Endothelial cell (in vitro differentiated cells): ENCODE measurements around the gene NUCB2. TPM values are rescaled to one million over a fixed set of nuclear protein-coding genes. Genes with fewer than 3 reads are reported as not detected.

Experiments used
- DNase-seq: peaks from one replicate; pipeline ENCODE4 v3.0.0; 2021; ENCODE audit warnings: low spot score
- H3K27ac Mint-ChIP-seq: one replicate; pipeline ENCODE4 v1.8.0; 2021; ENCODE audit warnings: mixed read lengths, inconsistent platforms; ENCODE audit not compliant: unreplicated experiment
- H3K27me3 Mint-ChIP-seq: one replicate; pipeline ENCODE4 v1.8.0; 2021; ENCODE audit warnings: mild to moderate bottlenecking, moderate library complexity, mixed read lengths, inconsistent platforms; ENCODE audit not compliant: unreplicated experiment
- H3K36me3 Mint-ChIP-seq: one replicate; pipeline ENCODE4 v1.8.0; 2021; ENCODE audit warnings: mild to moderate bottlenecking, low read depth, mixed read lengths, inconsistent platforms; ENCODE audit not compliant: unreplicated experiment
- H3K4me1 Mint-ChIP-seq: one replicate; pipeline ENCODE4 v1.8.0; 2021; ENCODE audit warnings: mild to moderate bottlenecking, mixed read lengths, inconsistent platforms; ENCODE audit not compliant: unreplicated experiment
- H3K4me3 Mint-ChIP-seq: one replicate; pipeline ENCODE4 v1.8.0; 2021; ENCODE audit warnings: mild to moderate bottlenecking, mixed read lengths, inconsistent platforms; ENCODE audit not compliant: unreplicated experiment
- H3K9me3 Mint-ChIP-seq: one replicate; pipeline ENCODE4 v1.8.0; 2021; ENCODE audit warnings: mixed read lengths, inconsistent platforms; ENCODE audit not compliant: unreplicated experiment
- total RNA-seq: library from RNA; stranded (reverse); fragmentation: NEBNext Ultra II Directional; extraction: Animal tissue kit (Norgen Biotek cat#: 25700); gene quantifications from one replicate; pipeline ENCODE4 v1.2.1, GENCODE V29; 2021; ENCODE audit not compliant: unreplicated experiment
- TF ChIP-seq, protein P1 (sequence below): fragments of 200-600 bp; sonication (generic); IDR thresholded peaks from one replicate; pipeline ENCODE4 v1.5.0; 2021; ENCODE audit warnings: antibody characterized with exemption; ENCODE audit not compliant: unreplicated experiment

Gene NUCB2
- total RNA-seq, 1 donor from 2014 or later, result 76.8 TPM

DNA sequence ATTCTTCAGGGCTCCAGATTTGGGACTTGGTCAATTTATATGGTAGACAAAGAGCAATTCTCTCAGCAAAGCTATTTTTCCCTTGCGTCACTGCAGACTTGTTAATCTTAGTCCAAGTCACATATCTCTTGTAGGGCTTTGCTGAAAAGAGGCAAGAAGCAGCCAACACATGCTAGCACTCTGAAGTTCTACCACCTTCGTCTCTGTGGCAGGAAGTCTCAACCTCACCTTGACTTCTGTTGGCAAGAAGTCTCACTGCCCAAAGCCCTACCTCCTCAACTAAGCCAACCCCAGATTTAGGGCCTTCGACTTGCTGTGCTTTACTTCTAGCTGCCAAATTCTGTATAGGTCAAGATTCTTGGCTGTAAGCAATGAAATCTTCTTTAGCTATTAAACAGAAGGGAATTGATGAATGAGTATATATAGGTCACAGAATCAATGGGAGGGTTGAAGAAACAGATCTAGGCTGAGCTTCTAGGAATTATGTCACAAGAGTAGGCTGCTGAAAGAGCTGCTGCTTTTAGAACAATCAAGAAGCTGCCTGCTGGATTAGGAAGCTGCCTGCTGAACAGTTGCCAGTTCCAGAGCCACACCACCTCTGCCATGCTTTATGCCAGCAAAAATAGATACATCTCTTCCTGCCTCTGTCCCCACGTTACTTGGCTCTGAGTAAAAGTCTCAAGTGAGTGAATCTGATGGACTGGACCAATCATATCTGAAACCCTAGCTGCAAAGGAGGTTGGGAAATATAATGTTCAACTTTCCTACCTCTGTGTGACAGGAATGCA lies 57.5 kb downstream of the NUCB2 start:
- TF ChIP-seq, protein P1, sequence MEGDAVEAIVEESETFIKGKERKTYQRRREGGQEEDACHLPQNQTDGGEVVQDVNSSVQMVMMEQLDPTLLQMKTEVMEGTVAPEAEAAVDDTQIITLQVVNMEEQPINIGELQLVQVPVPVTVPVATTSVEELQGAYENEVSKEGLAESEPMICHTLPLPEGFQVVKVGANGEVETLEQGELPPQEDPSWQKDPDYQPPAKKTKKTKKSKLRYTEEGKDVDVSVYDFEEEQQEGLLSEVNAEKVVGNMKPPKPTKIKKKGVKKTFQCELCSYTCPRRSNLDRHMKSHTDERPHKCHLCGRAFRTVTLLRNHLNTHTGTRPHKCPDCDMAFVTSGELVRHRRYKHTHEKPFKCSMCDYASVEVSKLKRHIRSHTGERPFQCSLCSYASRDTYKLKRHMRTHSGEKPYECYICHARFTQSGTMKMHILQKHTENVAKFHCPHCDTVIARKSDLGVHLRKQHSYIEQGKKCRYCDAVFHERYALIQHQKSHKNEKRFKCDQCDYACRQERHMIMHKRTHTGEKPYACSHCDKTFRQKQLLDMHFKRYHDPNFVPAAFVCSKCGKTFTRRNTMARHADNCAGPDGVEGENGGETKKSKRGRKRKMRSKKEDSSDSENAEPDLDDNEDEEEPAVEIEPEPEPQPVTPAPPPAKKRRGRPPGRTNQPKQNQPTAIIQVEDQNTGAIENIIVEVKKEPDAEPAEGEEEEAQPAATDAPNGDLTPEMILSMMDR, result no peak
- H3K4me1 Mint-ChIP-seq, result no peaks in the 10 kb centered on the region
- no peak for DNase-seq
- H3K9me3 Mint-ChIP-seq, result no peaks in the 10 kb centered on the region
- no peak overlapping the region for H3K27ac Mint-ChIP-seq
- H3K4me3 Mint-ChIP-seq, result no peak overlapping the region
- peaks cover 1% of the 10 kb centered on the region for H3K27me3 Mint-ChIP-seq
- H3K36me3 Mint-ChIP-seq, result peaks cover 9% of the 10 kb centered on the region

DNA sequence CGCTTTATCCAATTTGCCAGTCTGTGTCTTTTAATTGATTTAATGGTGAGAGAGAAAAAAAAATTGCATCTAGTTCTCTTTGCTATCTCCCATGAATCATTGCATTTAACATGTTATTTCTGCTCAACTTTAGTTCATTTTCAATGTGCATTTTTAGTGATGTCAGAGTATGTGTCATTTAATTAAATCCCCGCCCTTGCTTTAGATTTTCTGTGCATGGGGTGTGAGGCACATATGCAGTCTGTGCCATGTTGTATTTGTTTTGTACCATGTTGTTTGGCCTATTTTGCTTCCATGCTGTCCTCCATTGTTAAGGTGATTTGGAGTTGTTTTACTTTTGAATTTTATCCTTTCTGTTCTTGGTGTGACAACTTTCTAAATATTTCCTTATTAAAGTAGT lies 66.7 kb downstream of the NUCB2 start:
- H3K27me3 Mint-ChIP-seq, result no peaks in the 10 kb centered on the region
- H3K36me3 Mint-ChIP-seq, result no peaks in the 10 kb centered on the region
- H3K9me3 Mint-ChIP-seq, result no peaks in the 10 kb centered on the region
- H3K27ac Mint-ChIP-seq, result no peak overlapping the region
- no peak for DNase-seq
- H3K4me3 Mint-ChIP-seq, result no peak overlapping the region
- H3K4me1 Mint-ChIP-seq, result no peaks in the 10 kb centered on the region
- TF ChIP-seq, protein P1, result no peak

DNA sequence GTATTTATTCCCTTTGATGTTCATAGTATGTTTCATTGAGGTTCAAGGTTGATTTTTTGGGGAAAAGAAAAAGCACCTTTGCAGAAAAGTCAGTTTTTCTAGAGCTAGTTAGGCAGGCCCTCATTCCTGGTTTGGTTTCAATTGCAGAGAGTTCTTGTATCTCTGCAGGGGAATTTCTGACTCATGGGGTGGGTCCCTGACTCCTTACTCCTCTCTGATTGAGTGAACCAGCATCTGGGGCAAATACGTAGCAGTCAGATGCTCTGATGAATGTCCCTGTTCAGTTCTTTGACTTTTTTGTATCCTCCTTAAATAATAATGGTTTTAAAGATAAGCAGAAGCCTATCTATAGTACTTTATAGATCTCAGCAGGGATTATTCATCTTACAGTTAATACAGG lies 67.4 kb downstream of the NUCB2 start:
- DNase-seq, result no peak
- H3K36me3 Mint-ChIP-seq, result no peaks in the 10 kb centered on the region
- H3K4me3 Mint-ChIP-seq, result no peak overlapping the region

DNA sequence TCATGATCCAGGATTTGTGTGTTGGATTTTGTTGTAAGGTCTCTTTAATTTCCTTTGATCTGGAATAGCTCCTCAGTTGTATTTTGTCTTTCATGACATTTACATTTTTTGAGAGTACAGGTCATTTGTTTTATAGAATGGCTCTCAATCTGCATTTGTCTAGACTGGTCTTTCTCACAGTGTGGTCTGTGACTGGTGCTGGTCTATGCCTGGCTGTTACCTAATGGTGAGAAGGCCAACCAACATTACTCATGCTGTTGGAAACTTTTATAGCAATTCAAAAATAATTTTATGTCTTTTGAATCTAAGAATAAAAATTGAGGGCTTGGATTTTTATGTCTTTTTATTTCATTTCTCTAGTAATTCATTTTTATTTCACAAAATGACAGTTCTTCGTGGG lies 71.1 kb downstream of the NUCB2 start:
- H3K27me3 Mint-ChIP-seq, result peaks cover 8% of the 10 kb centered on the region
- H3K4me1 Mint-ChIP-seq, result peaks cover 9% of the 10 kb centered on the region
- peaks cover 4% of the 10 kb centered on the region for H3K36me3 Mint-ChIP-seq
- H3K4me3 Mint-ChIP-seq, result no peak overlapping the region
- no peak overlapping the region for H3K27ac Mint-ChIP-seq
- no peak for DNase-seq
- TF ChIP-seq, protein P1, result no peak
- H3K9me3 Mint-ChIP-seq, result no peaks in the 10 kb centered on the region

More for the DNA sequence above, 67.4 kb downstream of the NUCB2 start:
- TF ChIP-seq, protein P1, result no peak
- H3K9me3 Mint-ChIP-seq, result no peaks in the 10 kb centered on the region
- no peaks in the 10 kb centered on the region for H3K27me3 Mint-ChIP-seq
- H3K27ac Mint-ChIP-seq, result no peak overlapping the region
- H3K4me1 Mint-ChIP-seq, result no peaks in the 10 kb centered on the region

DNA sequence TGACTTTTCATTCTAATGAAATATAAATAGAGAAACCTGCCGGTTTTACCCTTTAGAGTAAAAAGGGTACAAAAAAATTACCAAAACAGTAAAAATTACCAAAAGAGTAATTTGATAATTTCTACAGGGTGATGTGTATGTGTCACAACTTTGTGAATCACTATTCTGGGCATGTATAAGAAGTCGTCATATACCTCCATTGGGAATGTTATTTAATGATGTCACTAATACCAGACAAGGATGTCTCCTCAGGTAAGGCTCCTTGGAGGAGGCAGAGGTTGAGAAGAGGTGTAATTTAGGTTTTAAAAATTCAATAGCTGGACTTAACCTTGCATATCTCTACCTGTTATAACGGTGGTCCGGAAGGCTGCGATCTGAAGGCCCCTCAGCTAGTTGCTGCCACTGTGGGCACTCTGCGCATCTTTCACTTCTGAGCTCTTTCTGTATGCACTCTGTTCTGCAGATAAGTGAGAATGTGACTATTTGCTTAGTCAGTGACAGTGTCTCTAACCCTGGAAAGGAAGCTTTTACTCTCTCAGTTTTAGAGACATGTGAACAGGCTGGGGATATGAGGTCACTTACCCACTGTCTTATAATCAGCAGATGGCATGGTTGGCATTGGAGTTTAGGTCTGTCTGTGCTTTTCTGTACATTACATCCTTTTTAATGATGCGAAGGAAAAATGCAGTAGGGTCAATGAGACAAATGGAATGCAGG lies 74.1 kb downstream of the NUCB2 start:
- H3K27me3 Mint-ChIP-seq, result peaks cover 13% of the 10 kb centered on the region
- H3K27ac Mint-ChIP-seq, result no peak overlapping the region
- TF ChIP-seq, protein P1, result no peak
- peaks cover 14% of the 10 kb centered on the region for H3K4me1 Mint-ChIP-seq
- H3K9me3 Mint-ChIP-seq, result no peaks in the 10 kb centered on the region
- peaks cover 8% of the 10 kb centered on the region for H3K36me3 Mint-ChIP-seq
- DNase-seq, result no peak
- no peak overlapping the region for H3K4me3 Mint-ChIP-seq
